Ramos (cell line): ENCODE data around the gene SULF2.

Experiments
- in situ Hi-C: fragments of 300-500 bp; cut with MboI; formaldehyde crosslinking; loops from one replicate; pipeline ENCODE4 v1.14.3; 2022; ENCODE audit warnings: low sequenced_read_pairs; ENCODE audit not compliant: unreplicated experiment

The SULF2 gene

GRCh38 chr20:47765691-47766594 is 19.3 kb downstream of the SULF2 start:
- in situ Hi-C loops: no loop called here

- in situ Hi-C loops: no loop called here
Observed at GRCh38 chr20:47765271-47765670, 20.0 kb downstream of the SULF2 start.

- in situ Hi-C loops: no loop called here
Observed at GRCh38 chr20:47764154-47764733, 21.0 kb downstream of the SULF2 start.

GRCh38 chr20:47762699-47763268 is 22.5 kb downstream of the SULF2 start:
- in situ Hi-C loops: no loop called here

GRCh38 chr20:47761482-47762047 is 23.7 kb downstream of the SULF2 start:
- in situ Hi-C loops: no loop called here

- in situ Hi-C loops: no loop called here
Observed at GRCh38 chr20:47760686-47761481, 24.4 kb downstream of the SULF2 start.

- in situ Hi-C loops: no loop called here
Observed at GRCh38 chr20:47758517-47759450, 26.5 kb downstream of the SULF2 start.

GRCh38 chr20:47757145-47758035 is 27.9 kb downstream of the SULF2 start:
- in situ Hi-C loops: no loop called here

GRCh38 chr20:47754946-47755652 is 30.2 kb downstream of the SULF2 start:
- in situ Hi-C loops: no loop called here

GRCh38 chr20:47754388-47754715 is 30.9 kb downstream of the SULF2 start:
- in situ Hi-C loops: no loop called here

- in situ Hi-C loops: no loop called here
Observed at GRCh38 chr20:47753576-47754387, 31.5 kb downstream of the SULF2 start.

GRCh38 chr20:47751449-47751848 is 33.8 kb downstream of the SULF2 start:
- in situ Hi-C loops: no loop called here

- in situ Hi-C loops: no loop called here
Observed at GRCh38 chr20:47749339-47749738, 35.9 kb downstream of the SULF2 start.

GRCh38 chr20:47748823-47749222 is 36.5 kb downstream of the SULF2 start:
- in situ Hi-C loops: no loop called here

- in situ Hi-C loops: no loop called here
Observed at GRCh38 chr20:47748069-47748468, 37.2 kb downstream of the SULF2 start.

GRCh38 chr20:47747669-47748031 is 37.6 kb downstream of the SULF2 start:
- in situ Hi-C loops: no loop called here

- in situ Hi-C loops: no loop called here
Observed at GRCh38 chr20:47744803-47745202, 40.5 kb downstream of the SULF2 start.
